IMR-90 (cell line): ENCODE data around the gene SNX25. TPM values are rescaled to one million over a fixed set of nuclear protein-coding genes. Genes with fewer than 3 reads are reported as not detected.

ENCODE experiments used
- ATAC-seq: fragments of 200-7000 bp; cut with Tn5 transposase; 2 replicates; pipeline ENCODE4 v1.9.1; 2020; ENCODE audit warnings: low read depth, mild to moderate bottlenecking, moderate library complexity
- BruUV-seq: library from RNA; stranded (reverse); fragments of 400-500 nt; replicated peaks from 2 replicates; lab custom pipeline; 2021; lab: Mats Ljungman, UMichigan
- CTCF ChIA-PET: fragments of 300-600 bp; formaldehyde crosslinking; extraction: SDS; loops from one replicate; lab custom pipeline; 2021; ENCODE audit warnings: antibody characterized with exemption; lab: Yijun Ruan, JAX
- POLR2A ChIA-PET: fragments of 300-600 bp; sonication (Branson Sonifier 250); formaldehyde crosslinking; loops from one replicate; lab custom pipeline; 2022; ENCODE audit warnings: antibody characterized with exemption; ENCODE audit not compliant: unreplicated experiment; lab: Charles Lee
- DNase-seq: peaks from one replicate; pipeline ENCODE4 v3.0.0; 2013
- H2AFZ ChIP-seq: replicated peaks from 2 replicates; pipeline ENCODE3; 2013; ENCODE audit warnings: low read length, mild to moderate bottlenecking; ENCODE audit not compliant: poor library complexity
- H2AK5ac ChIP-seq: 2 replicates; pipeline ENCODE4 v1.6.1; 2013; ENCODE audit warnings: low read depth, low read length, inconsistent platforms
- H2AK9ac ChIP-seq: replicated peaks from 2 replicates; pipeline ENCODE3; 2013; ENCODE audit warnings: mild to moderate bottlenecking, low read depth, low read length, moderate library complexity; ENCODE audit not compliant: poor library complexity
- H2BK120ac ChIP-seq: 2 replicates; pipeline ENCODE4 v1.6.1; 2013; ENCODE audit warnings: low read depth, low read length, inconsistent platforms
- H2BK15ac ChIP-seq: 3 replicates; pipeline ENCODE4 v1.6.1; 2013; ENCODE audit warnings: low read depth, low read length, inconsistent platforms
- H2BK20ac ChIP-seq: 2 replicates; pipeline ENCODE4 v1.6.1; 2013; ENCODE audit warnings: low read depth, mild to moderate bottlenecking, inconsistent platforms, low read length, moderate library complexity
- H2BK5ac ChIP-seq: 2 replicates; pipeline ENCODE4 v1.6.1; 2013; ENCODE audit warnings: mild to moderate bottlenecking, low read depth, low read length, inconsistent platforms; ENCODE audit not compliant: poor library complexity, severe bottlenecking
- H3K14ac ChIP-seq: replicated peaks from 2 replicates; pipeline ENCODE4 v1.6.1; 2013; ENCODE audit warnings: low read depth, low read length, inconsistent platforms
- H3K18ac ChIP-seq: 2 replicates; pipeline ENCODE4 v1.6.1; 2013; ENCODE audit warnings: low read depth, low read length, control low read depth
- H3K23ac ChIP-seq: 2 replicates; pipeline ENCODE4 v1.6.1; 2013; ENCODE audit warnings: low read depth, low read length, inconsistent platforms
- H3K27ac ChIP-seq: 2 replicates; pipeline ENCODE4 v1.5.1; 2013; ENCODE audit warnings: mild to moderate bottlenecking, control low read depth, low read length; ENCODE audit not compliant: insufficient read depth
- H3K27me3 ChIP-seq: 2 replicates; pipeline ENCODE4 v1.6.1; 2013; ENCODE audit warnings: low read length; ENCODE audit not compliant: control insufficient read depth, insufficient read depth
- H3K36me3 ChIP-seq: 2 replicates; pipeline ENCODE4 v1.6.1; 2013; ENCODE audit warnings: low read length, mixed read lengths; ENCODE audit not compliant: control insufficient read depth, insufficient read depth
- H3K4ac ChIP-seq: 2 replicates; pipeline ENCODE4 v1.6.1; 2013; ENCODE audit warnings: low read depth, low read length, inconsistent platforms
- H3K4me1 ChIP-seq: 2 replicates; pipeline ENCODE4 v1.6.1; 2013; ENCODE audit warnings: low read length, mixed read lengths; ENCODE audit not compliant: control insufficient read depth, insufficient read depth
- H3K4me2 ChIP-seq: 2 replicates; pipeline ENCODE4 v1.6.1; 2013; ENCODE audit warnings: low read depth, mild to moderate bottlenecking, control low read depth, low read length, moderate library complexity
- H3K4me3 ChIP-seq: 2 replicates; pipeline ENCODE4 v1.5.1; 2013; ENCODE audit warnings: low read depth, mild to moderate bottlenecking, control low read depth, low read length, moderate library complexity; ENCODE audit not compliant: insufficient read depth
- H3K56ac ChIP-seq: 2 replicates; pipeline ENCODE4 v1.6.1; 2013; ENCODE audit warnings: low read length, inconsistent platforms; ENCODE audit not compliant: insufficient read depth; ENCODE audit errors: extremely low read depth
- H3K79me1 ChIP-seq, 2 experiments: 2 replicates each; pipeline ENCODE4 v1.6.1; 2013; ENCODE audit warnings: low read length in 2 of 2, inconsistent platforms in 1 of 2, low read depth in 1 of 2
- H3K9ac ChIP-seq: 2 replicates; pipeline ENCODE4 v1.6.1; 2013; ENCODE audit warnings: low read depth, low read length, control low read depth
- H3K9me1 ChIP-seq: 2 replicates; pipeline ENCODE4 v1.6.1; 2013; ENCODE audit warnings: low read length, inconsistent platforms; ENCODE audit not compliant: insufficient read depth
- H3K9me3 ChIP-seq: 2 replicates; pipeline ENCODE4 v1.6.1; 2013; ENCODE audit warnings: low read length; ENCODE audit not compliant: control insufficient read depth, insufficient read depth
- H4K20me1 ChIP-seq: 2 replicates; pipeline ENCODE4 v1.6.1; 2013; ENCODE audit warnings: low read length, inconsistent platforms; ENCODE audit not compliant: insufficient read depth
- H4K5ac ChIP-seq: 2 replicates; pipeline ENCODE4 v1.6.1; 2013; ENCODE audit warnings: mild to moderate bottlenecking, low read depth, low read length, control low read depth
- H4K8ac ChIP-seq, 2 experiments: 2 replicates each; pipeline ENCODE4 v1.6.1; 2013; ENCODE audit warnings: low read depth in 2 of 2, low read length in 2 of 2, control low read depth in 1 of 2, inconsistent platforms in 1 of 2
- H4K91ac ChIP-seq: 2 replicates; pipeline ENCODE4 v1.6.1; 2013; ENCODE audit warnings: low read depth, low read length, inconsistent platforms; ENCODE audit not compliant: insufficient read depth
- BHLHE40 ChIP-seq: fragments of 150-350 bp; IDR thresholded peaks from 2 replicates; pipeline ENCODE4 v1.6.1; 2016; ENCODE audit warnings: mild to moderate bottlenecking, low read depth, low read length
- CEBPB ChIP-seq: IDR thresholded peaks from 2 replicates; pipeline ENCODE4 v1.6.1; 2012; ENCODE audit warnings: low read depth, low read length, improper control_type of control experiment
- CTCF ChIP-seq: conservative IDR thresholded peaks from 2 replicates; pipeline ENCODE4 v1.5.1; 2012; ENCODE audit warnings: mild to moderate bottlenecking, low read depth, low read length, improper control_type of control experiment
- RAD21 ChIP-seq: IDR thresholded peaks from 2 replicates; pipeline ENCODE4 v1.6.1; 2012; ENCODE audit warnings: low read length, improper control_type of control experiment
- RCOR1 ChIP-seq: IDR thresholded peaks from 2 replicates; pipeline ENCODE4 v1.6.1; 2012; ENCODE audit warnings: mild to moderate bottlenecking, low read length, improper control_type of control experiment; ENCODE audit not compliant: insufficient replicate concordance
- SMC3 ChIP-seq: fragments of 150-350 bp; IDR thresholded peaks from 2 replicates; pipeline ENCODE4 v1.6.1; 2016; ENCODE audit warnings: low read depth, mild to moderate bottlenecking, antibody characterized with exemption, low read length, moderate library complexity
- WGBS, 2 experiments: methylation state at CpG; one replicate each; pipeline versions ENCODE4 v1.1.5 to v1.1.7; 2013; ENCODE audit warnings: missing lambda C conversion rate in 2 of 2; ENCODE audit not compliant: insufficient read length in 1 of 2; ENCODE audit errors: extremely low coverage in 2 of 2; 5-methylcytosine and 5-hydroxymethylcytosine counted together
- dilution Hi-C: fragments of 300-500 bp; cut with HindIII; formaldehyde crosslinking; loops from one replicate; pipeline ENCODE4 v1.14.3; 2018; ENCODE audit warnings: low sequenced_read_pairs; ENCODE audit not compliant: unreplicated experiment
- in situ Hi-C: fragments of 300-500 bp; cut with MboI; formaldehyde crosslinking; loops from 3 replicates; pipeline ENCODE4 v1.14.3; 2019; ENCODE audit warnings: low sequenced_read_pairs, inconsistent platforms, mixed read lengths
- intact Hi-C: fragments of 100-400 bp; cut with micrococcal nuclease; formaldehyde crosslinking; loops from 2 replicates; pipeline ENCODE4 v1.10.0; 2022
- polyA plus RNA-seq, 3 experiments: library from polyadenylated mRNA; depleted of rRNA; stranded (reverse); fragments of >200 nt; gene quantifications; 2 replicates each; pipeline ENCODE4 v1.2.3, GENCODE V29; 2012; ENCODE audit warnings: low replicate concordance in 1 of 3
- total RNA-seq: library from RNA; depleted of rRNA; stranded (reverse); fragments of >200 nt; gene quantifications from 2 replicates; pipeline ENCODE4 v1.2.3, GENCODE V29; 2012

SNX25 gene
- total and polyA plus RNA-seq, 2 of the 4 experiments (the other 2 are of a cell fraction): 11.4 to 28.3 TPM

DNA sequence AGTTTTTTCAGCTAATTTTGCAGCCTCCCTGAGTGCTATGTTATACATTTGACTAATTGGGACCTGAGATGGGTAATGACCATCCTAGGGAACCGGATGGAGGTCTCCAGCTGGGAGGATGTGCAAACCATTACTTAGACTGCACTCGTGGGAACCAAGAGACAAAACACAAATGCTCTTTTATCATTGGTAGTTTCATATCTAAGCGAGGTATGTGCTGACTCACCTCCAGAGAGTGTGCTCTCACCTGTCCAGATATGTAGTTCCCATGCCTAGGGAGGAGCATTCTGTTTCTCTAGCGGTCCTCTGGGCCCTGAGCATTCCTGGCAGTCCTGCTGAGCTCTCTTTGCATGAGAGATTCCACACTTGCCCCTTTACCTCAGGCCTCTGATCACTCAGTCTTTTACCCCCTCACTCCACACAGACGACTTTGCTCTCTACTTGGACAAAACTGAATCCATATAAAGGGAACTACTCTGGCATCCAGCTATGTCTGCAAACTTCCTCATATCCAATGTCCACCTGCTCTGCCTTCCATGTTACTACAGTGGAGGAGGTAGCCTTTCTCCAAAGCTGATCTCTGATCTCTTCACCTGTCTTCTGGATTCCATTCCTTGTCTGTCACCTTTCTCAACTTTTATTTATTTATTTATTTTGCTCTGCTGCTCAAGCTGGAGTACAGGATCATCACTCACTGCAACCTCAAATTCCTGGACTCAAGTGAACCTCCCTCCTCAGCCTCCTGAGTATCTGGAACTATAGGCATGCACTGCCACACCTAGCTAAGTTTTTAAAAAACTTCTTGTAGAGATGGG is 97.9 kb downstream of the SNX25 start (continued):
- TF ChIP-seq RAD21: no peak

DNA sequence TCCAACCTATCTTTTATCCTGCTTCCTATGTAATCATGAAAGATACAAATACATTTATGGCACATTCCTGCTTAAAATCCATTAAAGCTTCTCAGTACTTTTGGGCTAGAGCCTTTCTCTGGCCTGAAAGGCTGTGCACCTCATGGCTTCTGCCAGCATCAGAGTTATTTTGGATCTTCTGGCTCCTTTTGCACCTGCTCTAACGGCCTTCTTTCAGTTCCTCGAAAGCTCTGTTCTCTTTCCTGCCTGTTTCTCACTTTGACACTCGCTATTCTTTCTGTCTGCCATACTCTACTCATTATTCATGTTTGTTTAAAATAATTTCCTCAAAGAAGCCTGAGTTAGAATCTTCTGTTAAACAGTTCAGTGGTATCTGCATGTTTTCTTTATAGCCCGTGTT is 100.4 kb downstream of the SNX25 start:
- in situ Hi-C loops (no loop called here), dilution Hi-C loops (no loop called here), intact Hi-C loops (loop anchor here (5.0 kb wide), 2 partner anchors 92 to 167 kb away; partner anchors contain the start of gene SLC25A4)
- Histone ChIP-seq H3K36me3 (peaks cover 11% of the 10 kb centered on the region), H4K91ac (no peak overlapping the region), H3K4me2 (no peak overlapping the region), H2AK9ac (no peak overlapping the region), H4K20me1 (peaks cover 4% of the 10 kb centered on the region; the same call in 1 of the 2 replicates), H3K18ac (no peak overlapping the region), H3K79me1 (peaks cover 14 to 24% of the 10 kb centered on the region in 2 experiments; a peak in 2 of 4 replicates), H3K27ac (no peak overlapping the region), H3K9me3 (no peaks in the 10 kb centered on the region), H3K14ac (no peak overlapping the region), H3K4me3 (no peak overlapping the region), H2BK5ac (no peak overlapping the region), H4K5ac (no peak overlapping the region), H4K8ac (no peak overlapping the region), H3K27me3 (no peaks in the 10 kb centered on the region), H3K4me1 (peaks cover 10% of the 10 kb centered on the region), H2AK5ac (no peak overlapping the region), H3K9ac (no peak overlapping the region), H3K9me1 (peaks cover 17% of the 10 kb centered on the region), H2BK15ac (no peak overlapping the region), H3K23ac (no peak overlapping the region), H2BK20ac (no peak overlapping the region), H2BK120ac (no peak overlapping the region), H3K56ac (no peak overlapping the region), H2AFZ (no peak overlapping the region), H3K4ac (no peak overlapping the region)
- no peak for DNase-seq
- no TSS peak for BruUV-seq
- POLR2A ChIA-PET: no interaction called here
- no peak for TF ChIP-seq CTCF
- no peak for TF ChIP-seq RCOR1
- no peak for TF ChIP-seq BHLHE40
- TF ChIP-seq CEBPB: no peak
- TF ChIP-seq SMC3: no peak
- no CpG with 5 or more reads among the region's 4 CpGs for WGBS, 2 experiments
- ATAC-seq: no peak
- CTCF ChIA-PET: no interaction called here
